Measurements from ENCODE around the gene ATP8A1. TPM values are rescaled to one million over a fixed set of nuclear protein-coding genes. Genes with fewer than 3 reads are reported as not detected.
"Not testable (repeated sequence)": the region's sequence is repeated elsewhere in the genome, so short reads cannot be mapped to it uniquely, and the experiment has no call there.

The ATP8A1 gene
- total and polyA plus RNA-seq, 2 donors from 2014 or later, result 4.6 to 27.4 TPM

- DNase-seq (no peak), FAIRE-seq (no peak)
- Histone ChIP-seq H3K36me3 (ENCODE audit: control insufficient read depth in 2 of 3, insufficient read depth in 3 of 3, low read length in 3 of 3) (no peaks in the 10 kb centered on the region), H3K9ac (ENCODE audit: low read length in 3 of 3) (no peak overlapping the region), H3K4me3 (ENCODE audit: low read length in 3 of 3) (no peak overlapping the region), H3K9me3 (ENCODE audit: control insufficient read depth in 2 of 3, insufficient read depth in 1 of 3, low read length in 3 of 3) (no peaks in the 10 kb centered on the region), H3K4me1 (ENCODE audit: control insufficient read depth in 2 of 3, insufficient read depth in 2 of 3, low read depth in 1 of 3, low read length in 3 of 3) (no peaks in the 10 kb centered on the region), H3K27me3 (ENCODE audit: control insufficient read depth, insufficient read depth, low read length) (no peaks in the 10 kb centered on the region), H3K27ac (ENCODE audit: low read depth in 2 of 2, low read length in 2 of 2) (no peak overlapping the region)
- no peak for TF ChIP-seq CTCF (IDR thresholded peaks at IDR 0.05; ENCODE audit: borderline replicate concordance, extremely low read depth, insufficient read depth)
- intact Hi-C loops (cut with DNase I), result no loop called here
These were observed 279.4 kb downstream of the ATP8A1 start for GRCh38 chr4:42377497-42377896.

- H3K27me3 ChIP-seq (ENCODE audit: control insufficient read depth, insufficient read depth, low read length); H3K9me3 ChIP-seq (ENCODE audit: control insufficient read depth in 2 of 3, insufficient read depth in 1 of 3, low read length in 3 of 3); H3K4me1 ChIP-seq (ENCODE audit: control insufficient read depth in 2 of 3, insufficient read depth in 2 of 3, low read depth in 1 of 3, low read length in 3 of 3); H3K9ac ChIP-seq (ENCODE audit: low read length in 3 of 3); H3K27ac ChIP-seq (ENCODE audit: low read depth in 2 of 2, low read length in 2 of 2); H3K36me3 ChIP-seq (ENCODE audit: control insufficient read depth in 2 of 3, insufficient read depth in 3 of 3, low read length in 3 of 3); H3K4me3 ChIP-seq (ENCODE audit: low read length in 3 of 3); DNase-seq; intact Hi-C loops (cut with DNase I); FAIRE-seq: not testable (repeated sequence)
These were observed 284.6 kb downstream of the ATP8A1 start for GRCh38 chr4:42372303-42372702.

GRCh38 chr4:42371305-42372252 lies 285.3 kb downstream of the ATP8A1 start:
- intact Hi-C loops (cut with DNase I), result no loop called here
- Histone ChIP-seq H3K9ac (ENCODE audit: low read length in 3 of 3) (no peak overlapping the region), H3K4me1 (ENCODE audit: control insufficient read depth in 2 of 3, insufficient read depth in 2 of 3, low read depth in 1 of 3, low read length in 3 of 3) (peaks cover 0 to 2% (median 0%) of the 10 kb centered on the region in 3 donors), H3K9me3 (ENCODE audit: control insufficient read depth in 2 of 3, insufficient read depth in 1 of 3, low read length in 3 of 3) (no peaks in the 10 kb centered on the region), H3K27ac (ENCODE audit: low read depth in 2 of 2, low read length in 2 of 2) (no peak overlapping the region), H3K27me3 (ENCODE audit: control insufficient read depth, insufficient read depth, low read length) (no peaks in the 10 kb centered on the region), H3K4me3 (ENCODE audit: low read length in 3 of 3) (no peak overlapping the region), H3K36me3 (ENCODE audit: control insufficient read depth in 2 of 3, insufficient read depth in 3 of 3, low read length in 3 of 3) (no peaks in the 10 kb centered on the region)
- peak; percentile 93 for FAIRE-seq
- peak; percentile 66 for TF ChIP-seq CTCF (IDR thresholded peaks at IDR 0.05; ENCODE audit: borderline replicate concordance, extremely low read depth, insufficient read depth)
- DNase-seq, result peak in 2 of 5 donors; percentile 77 to 82

GRCh38 chr4:42369489-42369888 lies 287.4 kb downstream of the ATP8A1 start:
- Histone ChIP-seq H3K4me3 (ENCODE audit: low read length in 3 of 3) (no peak overlapping the region), H3K4me1 (ENCODE audit: control insufficient read depth in 2 of 3, insufficient read depth in 2 of 3, low read depth in 1 of 3, low read length in 3 of 3) (peaks cover 0 to 2% (median 0%) of the 10 kb centered on the region in 3 donors), H3K9me3 (ENCODE audit: control insufficient read depth in 2 of 3, insufficient read depth in 1 of 3, low read length in 3 of 3) (no peaks in the 10 kb centered on the region), H3K36me3 (ENCODE audit: control insufficient read depth in 2 of 3, insufficient read depth in 3 of 3, low read length in 3 of 3) (no peaks in the 10 kb centered on the region), H3K27ac (ENCODE audit: low read depth in 2 of 2, low read length in 2 of 2) (no peak overlapping the region), H3K27me3 (ENCODE audit: control insufficient read depth, insufficient read depth, low read length) (no peaks in the 10 kb centered on the region), H3K9ac (ENCODE audit: low read length in 3 of 3) (no peak overlapping the region)
- TF ChIP-seq CTCF (IDR thresholded peaks at IDR 0.05; ENCODE audit: borderline replicate concordance, extremely low read depth, insufficient read depth), result no peak
- intact Hi-C loops (cut with DNase I), result no loop called here
- DNase-seq, result no peak
- no peak for FAIRE-seq
